Fibroblast of lung (primary cell): ENCODE results near the gene ZNF836. TPM values are rescaled to one million over a fixed set of nuclear protein-coding genes. Genes with fewer than 3 reads are reported as not detected.

Experiments used
- DNase-seq, 2 donors: peaks; one replicate each; pipeline versions ENCODE4 v3.0.0 to v3.0.0-alpha.2; 2010; ENCODE audit warnings: low read depth in 2 of 2
- H2AFZ ChIP-seq: 2 replicates; pipeline ENCODE4 v1.5.1; 2012; ENCODE audit warnings: low read length, control low read depth, inconsistent platforms
- H3K27ac ChIP-seq: 2 replicates; pipeline ENCODE4 v1.5.1; 2011; ENCODE audit warnings: low read length, control low read depth; ENCODE audit not compliant: insufficient read depth
- H3K27me3 ChIP-seq: 2 replicates; pipeline ENCODE4 v1.5.1; 2011; ENCODE audit warnings: mild to moderate bottlenecking, low read length; ENCODE audit not compliant: control insufficient read depth, insufficient read depth
- H3K36me3 ChIP-seq: 2 replicates; pipeline ENCODE4 v1.5.1; 2011; ENCODE audit warnings: low read length; ENCODE audit not compliant: control insufficient read depth, insufficient read depth
- H3K4me1 ChIP-seq: 2 replicates; pipeline ENCODE4 v1.5.1; 2011; ENCODE audit warnings: low read length; ENCODE audit not compliant: control insufficient read depth, insufficient read depth; ENCODE audit errors: extremely low read depth
- H3K4me2 ChIP-seq: 2 replicates; pipeline ENCODE4 v1.5.1; 2011; ENCODE audit warnings: low read length, control low read depth; ENCODE audit not compliant: insufficient read depth; ENCODE audit errors: extremely low read depth
- H3K4me3 ChIP-seq, 4 experiments: fragments of 200-600 bp in 1 of 4; sonication (generic) in 1 of 4; replicated peaks in 1 of 4; 2 replicates each; pipeline ENCODE4 v1.5.1; 2011 to 2016; ENCODE audit warnings: low read length in 4 of 4, low read depth in 3 of 4, mild to moderate bottlenecking in 3 of 4, control low read depth in 2 of 4, inconsistent platforms in 1 of 4, mixed read lengths in 1 of 4; ENCODE audit not compliant: insufficient read depth in 1 of 4; ENCODE audit errors: control extremely low read depth in 1 of 4
- H3K79me2 ChIP-seq: 2 replicates; pipeline ENCODE4 v1.5.1; 2012; ENCODE audit warnings: mild to moderate bottlenecking, low read length, inconsistent platforms; ENCODE audit not compliant: control insufficient read depth, insufficient read depth
- H3K9ac ChIP-seq: 2 replicates; pipeline ENCODE4 v1.5.1; 2011; ENCODE audit warnings: mild to moderate bottlenecking, low read length, control low read depth; ENCODE audit not compliant: insufficient read depth
- H3K9me3 ChIP-seq: 2 replicates; pipeline ENCODE4 v1.5.1; 2012; ENCODE audit warnings: low read depth, low read length; ENCODE audit not compliant: control insufficient read depth, insufficient read depth
- H4K20me1 ChIP-seq: 2 replicates; pipeline ENCODE4 v1.5.1; 2011; ENCODE audit warnings: low read length; ENCODE audit not compliant: control insufficient read depth, insufficient read depth; ENCODE audit errors: extremely low read depth
- EZH2 ChIP-seq: IDR thresholded peaks from 2 replicates; pipeline ENCODE4 v1.5.1; 2012; ENCODE audit warnings: low read length, control low read depth, mild to moderate bottlenecking; ENCODE audit errors: missing control alignments
- polyA plus RNA-seq, 2 donors: library from polyadenylated mRNA; depleted of rRNA in 1 of 2; stranded (reverse) in 1 of 2; unstranded in 1 of 2; fragments of >200 nt; gene quantifications; 2 replicates each; pipeline ENCODE4 v1.2.1, GENCODE V29; 2011 to 2012; ENCODE audit warnings: missing spikeins in 1 of 2
- total RNA-seq: library from RNA; depleted of rRNA; stranded (reverse); fragments of >200 nt; gene quantifications from 2 replicates; pipeline ENCODE4 v1.2.1, GENCODE V29; 2014
- TF ChIP-seq, protein P1 (sequence below), 2 donors: IDR thresholded peaks in 1 of 2; conservative IDR thresholded peaks in 1 of 2; 1 replicate in 1 of 2; 2 replicates in 1 of 2; pipeline ENCODE4 v1.5.1; 2011 to 2012; ENCODE audit warnings: low read length in 2 of 2, control low read depth in 1 of 2, inconsistent platforms in 1 of 2, low read depth in 1 of 2, mild to moderate bottlenecking in 1 of 2

ZNF836 gene
- total and polyA plus RNA-seq, 2 donors (not counting 1 experiment from before 2014, with no cell fraction given), result 5.9 to 13.2 TPM

DNA sequence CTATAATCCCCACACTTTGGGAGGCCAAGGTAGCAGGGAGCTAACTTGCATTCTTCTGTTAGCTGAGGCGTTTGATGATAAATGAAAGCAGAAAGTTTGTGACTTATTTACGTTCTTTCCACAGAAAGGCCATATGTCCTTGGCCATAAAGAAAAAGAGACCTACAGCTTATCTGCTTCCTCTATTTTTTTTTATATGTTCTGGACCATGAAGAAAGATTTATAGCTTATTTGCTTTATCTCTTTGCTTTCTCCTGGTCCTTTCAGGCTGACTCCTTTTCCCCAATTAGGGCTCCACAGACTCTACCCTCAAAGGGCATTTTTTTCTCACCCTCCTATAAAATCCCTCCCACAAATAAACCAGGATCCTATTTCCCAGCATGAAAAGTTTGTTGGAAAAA is 30.2 kb downstream of the ZNF836 start:
- Histone ChIP-seq H3K27ac (no peak overlapping the region), H3K79me2 (peaks cover 10% of the 10 kb centered on the region), H3K4me3 (no peak overlapping the region), H3K36me3 (no peaks in the 10 kb centered on the region), H3K9me3 (no peaks in the 10 kb centered on the region), H3K9ac (no peak overlapping the region), H3K27me3 (no peaks in the 10 kb centered on the region), H3K4me1 (peaks cover 4% of the 10 kb centered on the region), H3K4me2 (no peak overlapping the region), H4K20me1 (no peaks in the 10 kb centered on the region), H2AFZ (no peak overlapping the region)
- no peak for DNase-seq
- TF ChIP-seq, protein P1, sequence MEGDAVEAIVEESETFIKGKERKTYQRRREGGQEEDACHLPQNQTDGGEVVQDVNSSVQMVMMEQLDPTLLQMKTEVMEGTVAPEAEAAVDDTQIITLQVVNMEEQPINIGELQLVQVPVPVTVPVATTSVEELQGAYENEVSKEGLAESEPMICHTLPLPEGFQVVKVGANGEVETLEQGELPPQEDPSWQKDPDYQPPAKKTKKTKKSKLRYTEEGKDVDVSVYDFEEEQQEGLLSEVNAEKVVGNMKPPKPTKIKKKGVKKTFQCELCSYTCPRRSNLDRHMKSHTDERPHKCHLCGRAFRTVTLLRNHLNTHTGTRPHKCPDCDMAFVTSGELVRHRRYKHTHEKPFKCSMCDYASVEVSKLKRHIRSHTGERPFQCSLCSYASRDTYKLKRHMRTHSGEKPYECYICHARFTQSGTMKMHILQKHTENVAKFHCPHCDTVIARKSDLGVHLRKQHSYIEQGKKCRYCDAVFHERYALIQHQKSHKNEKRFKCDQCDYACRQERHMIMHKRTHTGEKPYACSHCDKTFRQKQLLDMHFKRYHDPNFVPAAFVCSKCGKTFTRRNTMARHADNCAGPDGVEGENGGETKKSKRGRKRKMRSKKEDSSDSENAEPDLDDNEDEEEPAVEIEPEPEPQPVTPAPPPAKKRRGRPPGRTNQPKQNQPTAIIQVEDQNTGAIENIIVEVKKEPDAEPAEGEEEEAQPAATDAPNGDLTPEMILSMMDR (conservative IDR thresholded peaks at IDR 0.05 in 1 of 2, IDR thresholded peaks at IDR 0.05 in 1 of 2; ENCODE audit: low read depth in 1 of 2, low read length in 2 of 2), result no peak
- TF ChIP-seq EZH2, result no peak

DNA sequence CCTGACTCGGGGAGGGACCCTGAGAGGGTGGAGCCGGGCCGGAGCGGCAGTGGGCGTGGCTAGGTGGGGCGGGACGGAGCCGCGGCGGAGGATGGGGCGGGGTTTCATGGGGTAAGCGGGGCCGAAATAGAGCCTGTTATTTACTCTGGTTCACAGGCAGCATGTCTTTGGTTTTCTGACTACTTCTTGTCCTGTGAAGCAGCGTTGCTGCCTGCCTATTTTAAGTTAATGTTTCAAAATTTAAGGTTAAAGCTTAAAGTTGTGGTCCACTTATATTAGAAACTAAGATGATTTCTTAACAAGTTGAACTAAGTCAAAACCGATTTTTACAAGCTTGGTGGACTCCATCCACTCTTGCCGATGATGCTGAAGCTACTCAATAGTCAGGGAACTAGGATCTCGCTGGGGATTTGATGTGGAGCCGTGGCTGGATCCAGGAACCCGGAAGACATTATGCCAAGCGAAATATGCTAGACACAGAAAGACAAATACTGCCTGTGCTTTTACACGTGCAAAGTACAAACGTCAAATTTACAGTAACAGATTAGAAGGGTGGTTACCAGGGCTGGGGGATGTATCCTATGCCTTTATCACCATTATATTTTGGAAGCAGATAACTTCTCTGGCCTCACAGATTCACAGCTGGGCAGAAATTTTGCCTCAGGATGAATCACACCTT is 31.2 kb downstream of the ZNF836 start:
- DNase-seq, result peak in 1 of 2 donors; percentile 5
- H3K27me3 ChIP-seq, result no peaks in the 10 kb centered on the region
- peak overlapping the region; percentile 66 for H2AFZ ChIP-seq
- H3K4me2 ChIP-seq, result peak overlapping the region; percentile 77
- TF ChIP-seq, protein P1 (conservative IDR thresholded peaks at IDR 0.05 in 1 of 2, IDR thresholded peaks at IDR 0.05 in 1 of 2; ENCODE audit: low read depth in 1 of 2, low read length in 2 of 2), result no peak
- no peak for TF ChIP-seq EZH2
- no peak overlapping the region for H3K27ac ChIP-seq
- H3K9ac ChIP-seq, result no peak overlapping the region
- peaks cover 4% of the 10 kb centered on the region for H3K4me1 ChIP-seq
- no peaks in the 10 kb centered on the region for H3K9me3 ChIP-seq
- peaks cover 15% of the 10 kb centered on the region for H3K79me2 ChIP-seq
- H3K36me3 ChIP-seq, result no peaks in the 10 kb centered on the region
- H3K4me3 ChIP-seq, result peak overlapping the region in 2 of 4 experiments; percentile 26 to 96
- no peaks in the 10 kb centered on the region for H4K20me1 ChIP-seq

DNA sequence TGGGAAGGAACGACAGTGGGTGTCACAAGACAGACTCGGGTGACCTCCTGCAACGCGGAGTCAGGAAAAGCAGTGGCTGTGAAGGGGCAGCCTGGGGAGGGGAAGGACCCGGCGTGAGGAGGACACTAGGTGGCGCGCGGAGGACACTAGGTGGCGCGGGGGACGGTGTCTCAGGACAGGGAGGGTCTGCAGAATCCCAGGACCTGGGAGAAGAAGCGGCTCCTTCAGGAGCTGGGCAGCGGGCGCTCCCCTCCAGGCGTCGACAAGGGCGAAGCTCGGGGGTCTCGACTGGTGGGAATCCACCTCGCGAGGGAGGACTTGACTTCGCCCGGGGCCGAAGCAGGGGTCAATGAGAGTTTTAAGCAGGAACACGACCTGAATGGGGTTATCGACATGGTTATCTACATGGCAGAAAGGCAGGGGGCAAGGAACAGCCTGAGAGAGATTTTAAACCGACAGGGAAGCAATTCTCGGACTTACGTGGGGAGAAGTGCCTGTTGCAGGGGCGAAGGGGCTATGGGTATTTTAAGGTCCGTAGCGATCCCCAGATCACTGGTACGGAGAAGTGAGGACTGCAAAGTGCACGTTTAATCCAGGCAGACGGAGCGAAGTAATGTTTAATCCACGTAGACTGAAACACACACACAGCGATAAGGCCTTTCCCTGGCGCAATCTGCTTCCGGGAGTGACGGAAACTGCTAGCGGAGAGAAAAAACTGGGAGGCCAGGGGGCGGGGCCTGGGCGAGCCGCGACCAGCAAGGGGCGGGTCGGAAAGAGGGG is 32.0 kb downstream of the ZNF836 start, which contains the start of gene ZNF616:
Gene ZNF616, minus strand, starts transcription at position 687 of the 780 bp plus-strand sequence. CDS start 9,426 bp downstream, outside the sequence.
- Histone ChIP-seq H2AFZ (peak within 1 kb of the TSS; percentile 97), H3K4me2 (peak within 1 kb of the TSS; percentile 87), H3K4me1 (peaks cover 4% of the 10 kb centered on the region), H3K4me3 (peak within 1 kb of the TSS; percentile 56 to 100 (median 91)), H3K27ac (peak within 1 kb of the TSS; percentile 88), H3K79me2 (peaks cover 19% of the 10 kb centered on the region), H3K36me3 (no peaks in the 10 kb centered on the region), H3K27me3 (no peaks in the 10 kb centered on the region), H3K9ac (peak within 1 kb of the TSS; percentile 83), H4K20me1 (no peaks in the 10 kb centered on the region), H3K9me3 (no peaks in the 10 kb centered on the region)
- TF ChIP-seq, protein P1 (conservative IDR thresholded peaks at IDR 0.05 in 1 of 2, IDR thresholded peaks at IDR 0.05 in 1 of 2; ENCODE audit: low read depth in 1 of 2, low read length in 2 of 2), result peak; percentile 62 to 65
- no peak for TF ChIP-seq EZH2
- peak; percentile 90 to 94 for DNase-seq
